NCI-H146 treated with DMSO at 0.1 percent for 48 hours (cell line): Measurements from ENCODE around the gene SIPA1L2.
A peak's percentile ranks its signal among the peaks of the same experiment; 100 is the strongest.
"Not testable (repeated sequence)": the region's sequence is repeated elsewhere in the genome, so short reads cannot be mapped to it uniquely, and the experiment has no call there.

ENCODE experiments used
- DNase-seq: peaks from one replicate; lab custom pipeline; 2025; ENCODE audit not compliant: unreplicated experiment; lab: John Stamatoyannopoulos, UW

Gene SIPA1L2

DNA sequence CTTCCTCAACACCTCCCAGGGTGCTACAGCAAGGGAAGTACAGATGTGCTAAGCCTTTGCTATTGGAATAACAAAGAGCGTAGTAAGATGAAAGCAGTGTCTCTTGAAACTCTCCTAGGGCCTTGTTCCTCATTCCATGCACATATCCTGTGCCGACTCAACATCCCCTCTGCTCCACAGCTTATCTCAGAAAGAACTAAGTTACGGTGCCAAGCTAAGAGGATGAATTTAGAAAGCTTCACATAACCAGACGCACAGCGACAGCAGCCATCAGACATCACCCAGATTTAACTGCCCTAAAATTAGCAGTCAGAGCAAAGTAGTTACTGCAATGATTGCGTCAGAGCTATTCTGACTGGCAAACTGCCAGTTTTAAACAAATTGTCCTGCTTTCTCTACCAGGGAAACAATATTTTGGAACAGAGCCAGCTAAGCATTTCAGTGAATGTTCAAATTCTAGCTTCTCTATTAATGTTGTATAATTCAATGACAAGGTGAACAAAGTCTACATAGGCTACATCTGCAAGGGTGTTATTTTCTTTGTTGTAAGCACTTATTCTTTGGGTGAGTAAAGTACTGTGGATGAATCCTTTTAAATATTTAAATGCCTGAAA is 9.5 kb downstream of the SIPA1L2 start:
- peak; percentile 81 for DNase-seq

DNA sequence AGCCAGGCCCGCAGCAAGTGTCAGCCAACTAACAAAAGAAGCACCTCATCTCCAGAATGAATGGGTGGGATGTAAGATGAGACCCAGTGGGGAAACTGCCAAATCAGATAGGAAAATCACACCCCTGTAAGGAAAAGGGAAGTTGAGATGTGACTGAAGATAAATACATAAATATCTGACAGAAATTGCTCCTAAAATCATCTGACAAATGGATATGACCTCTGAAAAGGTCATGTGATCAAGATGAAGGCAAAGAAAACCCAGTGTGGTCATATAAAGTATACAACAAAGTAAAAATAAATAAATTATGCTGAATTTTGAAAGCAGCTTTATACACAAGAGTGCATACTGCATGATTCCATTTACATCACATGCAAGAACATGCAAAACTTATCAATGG is 12.7 kb downstream of the SIPA1L2 start:
- DNase-seq, result no peak

DNA sequence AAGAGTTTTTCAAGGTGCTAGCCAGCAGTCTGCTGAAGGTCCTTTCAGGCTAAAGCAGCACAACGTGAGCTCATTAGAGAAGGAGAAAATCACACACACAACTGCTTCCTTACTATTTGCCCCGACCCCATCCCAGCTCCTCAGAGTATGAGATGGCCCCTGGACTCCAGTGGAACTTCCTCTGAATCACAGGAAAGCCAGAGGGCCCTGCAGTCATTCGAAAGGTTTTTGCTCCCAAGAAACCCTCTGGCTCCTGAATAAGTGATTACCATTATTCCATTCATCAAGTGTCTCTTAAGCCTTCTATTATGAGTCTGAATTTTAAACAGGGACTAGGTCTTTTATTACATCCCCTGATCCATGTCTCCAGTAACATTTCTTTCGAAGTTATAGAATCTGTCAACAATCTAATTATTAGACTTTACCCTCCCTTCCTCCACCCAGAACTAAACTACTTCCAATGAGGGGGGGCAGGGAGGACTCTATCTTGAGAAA is 14.6 kb downstream of the SIPA1L2 start:
- DNase-seq, result no peak

DNA sequence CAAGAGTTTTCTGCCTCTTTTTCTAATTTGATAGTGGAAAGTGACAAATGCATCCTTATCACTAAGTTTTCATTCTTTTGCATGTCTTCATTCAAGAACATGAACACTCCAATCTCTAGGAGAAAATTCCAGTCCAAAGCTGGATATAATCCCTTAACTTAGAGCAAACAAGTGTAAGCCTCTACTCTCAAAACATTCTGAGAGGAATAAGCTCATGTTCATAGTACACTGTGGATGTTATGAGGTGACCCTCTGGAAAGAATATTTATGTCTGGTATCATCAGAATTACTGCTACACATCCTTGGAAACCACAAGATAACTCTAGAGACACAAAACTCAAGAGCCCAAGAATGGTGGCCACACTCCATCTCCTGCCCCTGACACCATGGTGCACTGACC is 15.1 kb downstream of the SIPA1L2 start:
- DNase-seq, result no peak

DNA sequence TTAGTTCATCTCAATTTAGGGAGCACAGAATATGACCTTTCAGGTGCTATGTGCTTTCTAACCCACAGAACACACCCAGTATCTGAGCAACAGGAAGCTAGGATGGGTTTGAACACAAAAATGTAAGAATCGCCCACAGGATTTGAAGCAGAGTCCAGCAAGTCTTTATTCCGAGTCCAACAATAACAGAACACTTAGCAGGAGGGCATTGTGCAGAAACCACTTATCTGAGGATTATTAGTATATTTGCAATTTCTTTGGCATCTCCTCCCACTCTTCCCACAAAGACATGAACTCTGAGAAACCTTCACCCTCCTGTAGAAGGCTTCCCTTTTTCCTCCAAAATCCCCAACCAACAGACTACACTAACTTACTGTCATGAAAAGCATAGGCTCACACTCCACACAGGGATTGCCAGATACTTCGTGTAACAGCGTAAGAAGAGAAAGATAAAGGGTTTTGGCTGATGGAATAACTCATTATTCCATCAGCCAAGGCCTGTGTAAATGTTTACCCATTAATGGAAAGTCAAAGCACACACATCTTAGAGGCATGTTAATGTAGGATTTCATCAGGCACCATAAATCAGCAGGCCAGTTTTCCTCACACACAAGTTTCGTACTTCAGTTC is 16.1 kb downstream of the SIPA1L2 start:
- peak; percentile 48 for DNase-seq

DNA sequence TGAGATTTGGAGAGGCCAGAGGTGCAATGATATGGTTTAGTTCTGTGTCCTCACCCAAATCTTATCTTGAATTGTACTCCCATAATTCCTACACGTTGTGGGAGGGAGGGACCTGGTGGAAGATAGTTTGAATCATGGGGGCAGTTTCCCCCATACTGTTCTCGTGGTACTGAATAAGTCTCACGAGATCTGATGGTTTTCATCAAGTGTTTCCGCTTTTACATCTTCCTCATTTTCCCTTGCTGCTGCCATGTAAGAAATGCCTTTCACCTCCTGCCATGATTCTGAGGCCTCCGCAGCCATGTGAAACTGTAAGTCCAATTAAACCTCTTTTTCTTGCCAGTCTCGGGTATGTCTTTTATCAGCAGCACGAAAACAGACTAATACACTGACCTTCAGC is 17.1 kb downstream of the SIPA1L2 start:
- DNase-seq, result not testable (repeated sequence)

DNA sequence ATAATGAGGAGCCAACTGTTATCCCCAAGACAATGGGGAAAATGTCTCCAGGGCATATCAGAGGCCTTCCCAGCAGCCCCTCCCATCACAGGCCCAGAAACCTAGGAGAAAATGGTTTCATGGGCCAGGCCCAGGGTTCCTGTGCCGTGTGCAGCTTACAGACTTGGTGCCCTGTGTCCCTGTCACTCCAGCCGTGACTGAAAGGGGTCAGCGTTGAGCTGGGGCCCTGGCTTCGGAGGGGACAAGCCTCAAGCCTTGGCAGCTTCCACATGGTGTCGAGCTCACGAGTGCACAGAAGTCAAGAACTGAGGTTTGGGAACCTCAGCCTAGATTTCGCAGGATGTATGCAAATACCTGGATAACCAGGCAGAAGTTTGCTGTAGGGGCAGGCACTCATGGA is 18.1 kb downstream of the SIPA1L2 start:
- no peak for DNase-seq

DNA sequence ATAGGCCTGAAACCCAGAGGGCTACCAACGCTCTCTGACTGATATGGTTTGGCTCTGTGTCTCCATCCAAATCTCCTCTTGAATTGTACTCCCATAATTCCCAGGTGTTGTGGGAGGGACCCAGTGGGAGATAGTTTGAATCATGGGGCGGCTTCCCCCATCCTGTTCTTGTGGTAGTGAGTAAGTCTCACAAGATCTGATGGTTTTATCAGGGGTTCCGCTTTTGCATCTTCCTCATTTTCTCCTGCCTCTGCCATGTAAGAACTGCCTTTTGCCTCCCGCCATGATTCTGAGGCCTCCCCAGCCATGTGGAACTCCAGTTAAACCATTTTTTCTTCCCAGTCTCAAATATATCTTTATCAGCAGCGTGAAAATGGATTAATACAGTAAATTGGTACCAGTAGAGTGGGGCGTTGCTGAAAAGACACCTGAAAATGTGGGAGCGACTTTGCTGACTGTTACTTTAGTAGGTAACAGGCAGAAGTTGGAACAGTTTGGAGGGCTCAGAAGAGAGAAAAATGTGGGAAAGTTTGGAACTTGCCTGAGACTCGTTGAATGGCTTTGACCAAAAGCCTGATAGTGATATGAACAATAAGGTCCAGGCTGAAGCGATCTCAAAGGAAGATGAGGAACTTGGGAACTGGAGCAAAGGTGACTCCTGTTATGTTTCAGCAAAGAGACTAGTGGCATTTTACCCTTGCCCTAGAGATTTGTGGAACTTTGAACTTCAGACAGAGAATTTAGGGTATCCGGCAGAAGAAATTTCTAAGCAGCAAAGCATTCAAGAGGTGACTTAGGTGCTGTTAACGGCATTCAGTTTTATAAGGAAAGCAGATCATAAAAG is 18.8 kb downstream of the SIPA1L2 start:
- not testable (repeated sequence) for DNase-seq

DNA sequence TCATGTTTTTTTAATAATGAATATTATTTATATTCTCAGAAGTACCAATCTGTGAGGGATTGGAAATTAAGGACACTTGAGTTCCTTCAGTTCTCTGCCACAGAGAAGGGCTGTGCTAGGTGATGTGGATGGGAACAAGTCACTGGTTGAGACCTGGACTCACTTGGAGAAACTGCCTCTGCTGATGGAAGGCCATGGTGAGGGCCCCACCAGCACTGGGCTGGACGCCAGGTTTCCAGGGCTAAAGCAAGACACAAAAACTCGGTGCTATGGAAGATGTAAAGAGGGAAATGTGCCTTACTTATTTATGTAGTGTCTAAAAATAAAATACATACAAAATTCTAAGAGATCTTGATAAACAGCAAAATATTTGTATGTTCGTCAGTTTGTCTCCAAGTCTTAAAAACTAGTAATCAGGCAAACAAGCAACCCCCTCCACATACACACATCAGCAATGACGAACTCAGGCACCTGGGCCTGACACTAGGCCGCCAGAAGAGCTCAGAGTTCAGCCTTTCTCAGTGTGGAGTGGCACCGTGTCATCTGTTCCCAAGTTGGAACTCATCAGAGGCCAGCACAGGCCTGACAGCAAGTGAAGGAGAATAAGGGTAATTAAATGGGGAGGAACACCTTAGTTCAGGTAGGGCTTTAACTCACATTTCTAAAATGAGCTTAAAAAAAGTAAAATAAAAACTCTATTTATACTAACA is 19.6 kb downstream of the SIPA1L2 start:
- no peak for DNase-seq

DNA sequence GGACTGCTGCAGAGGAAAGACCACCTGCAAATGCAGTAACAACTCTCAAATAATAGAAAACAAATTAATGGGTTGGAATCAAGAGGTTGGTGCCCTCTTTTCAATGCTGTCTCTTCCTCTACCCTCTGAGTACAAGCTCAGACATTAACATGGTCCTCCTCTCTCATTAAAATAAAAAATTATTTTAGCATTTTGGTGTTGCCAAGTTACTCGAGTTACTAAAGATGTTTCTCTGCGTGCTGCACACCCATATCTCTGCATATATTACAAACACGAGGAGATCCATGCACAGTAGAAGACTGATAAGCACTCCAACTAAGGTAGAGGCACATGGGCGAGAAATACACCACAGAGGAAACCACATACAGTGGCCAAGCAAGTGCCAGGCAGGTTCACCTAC is 21.5 kb downstream of the SIPA1L2 start:
- no peak for DNase-seq

DNA sequence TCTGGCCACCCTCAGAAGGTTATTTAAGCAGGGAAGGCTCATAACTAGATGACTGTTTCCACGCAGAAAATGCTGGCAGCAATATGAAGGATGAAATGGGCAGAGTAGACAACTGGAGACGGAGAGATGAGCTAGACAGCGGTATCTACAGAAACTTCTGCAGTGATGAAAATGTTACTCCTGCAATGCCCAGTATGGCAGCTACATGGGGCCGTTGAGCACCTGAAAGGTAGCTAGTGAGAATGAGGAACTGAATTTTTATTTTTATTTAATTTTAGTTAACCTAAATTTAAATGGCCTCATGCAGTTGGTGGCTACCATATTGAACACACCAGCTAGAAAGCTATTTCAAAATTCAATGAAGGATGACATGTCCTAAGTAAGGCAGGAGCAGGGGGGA is 27.3 kb downstream of the SIPA1L2 start:
- DNase-seq, result no peak

DNA sequence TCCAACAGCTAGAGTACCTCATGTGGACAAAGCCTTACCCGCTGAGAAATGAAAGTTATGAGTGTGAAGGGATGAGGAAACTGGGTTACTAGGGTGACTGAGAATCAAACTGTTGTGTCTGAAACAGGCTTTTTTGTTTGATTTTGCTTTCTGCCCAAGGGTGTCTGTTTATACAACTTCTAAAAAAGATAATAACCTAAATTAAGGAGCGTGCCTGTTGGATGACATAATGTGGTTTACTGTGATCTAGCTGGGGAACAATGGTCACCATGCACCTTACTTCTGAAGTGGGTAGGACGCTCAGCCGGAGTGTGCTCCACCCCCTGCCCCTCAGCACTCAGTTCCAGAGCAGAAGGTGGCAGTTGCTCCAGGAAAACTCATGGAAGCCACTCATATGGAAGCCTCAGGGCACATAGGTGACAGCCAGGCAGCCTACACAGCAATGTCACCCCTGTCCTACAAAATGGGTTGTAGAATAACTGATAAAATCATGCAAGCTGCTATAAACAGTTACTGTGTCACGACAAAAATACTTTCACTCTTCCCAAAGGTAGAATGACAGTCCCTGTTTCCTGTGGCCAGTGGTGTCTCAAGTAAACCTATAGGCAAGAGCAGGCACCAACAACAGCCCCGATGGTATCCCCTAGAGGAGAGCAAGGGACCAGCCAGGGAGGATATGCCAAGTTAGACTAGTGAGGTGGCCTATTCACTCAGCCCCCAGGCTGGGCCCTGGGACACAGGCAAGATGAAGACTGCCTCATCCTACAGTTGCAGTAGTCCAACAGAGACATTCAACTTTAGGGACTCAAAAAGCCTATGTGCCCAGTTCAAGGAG is 29.3 kb downstream of the SIPA1L2 start:
- DNase-seq, result peak; percentile 63

DNA sequence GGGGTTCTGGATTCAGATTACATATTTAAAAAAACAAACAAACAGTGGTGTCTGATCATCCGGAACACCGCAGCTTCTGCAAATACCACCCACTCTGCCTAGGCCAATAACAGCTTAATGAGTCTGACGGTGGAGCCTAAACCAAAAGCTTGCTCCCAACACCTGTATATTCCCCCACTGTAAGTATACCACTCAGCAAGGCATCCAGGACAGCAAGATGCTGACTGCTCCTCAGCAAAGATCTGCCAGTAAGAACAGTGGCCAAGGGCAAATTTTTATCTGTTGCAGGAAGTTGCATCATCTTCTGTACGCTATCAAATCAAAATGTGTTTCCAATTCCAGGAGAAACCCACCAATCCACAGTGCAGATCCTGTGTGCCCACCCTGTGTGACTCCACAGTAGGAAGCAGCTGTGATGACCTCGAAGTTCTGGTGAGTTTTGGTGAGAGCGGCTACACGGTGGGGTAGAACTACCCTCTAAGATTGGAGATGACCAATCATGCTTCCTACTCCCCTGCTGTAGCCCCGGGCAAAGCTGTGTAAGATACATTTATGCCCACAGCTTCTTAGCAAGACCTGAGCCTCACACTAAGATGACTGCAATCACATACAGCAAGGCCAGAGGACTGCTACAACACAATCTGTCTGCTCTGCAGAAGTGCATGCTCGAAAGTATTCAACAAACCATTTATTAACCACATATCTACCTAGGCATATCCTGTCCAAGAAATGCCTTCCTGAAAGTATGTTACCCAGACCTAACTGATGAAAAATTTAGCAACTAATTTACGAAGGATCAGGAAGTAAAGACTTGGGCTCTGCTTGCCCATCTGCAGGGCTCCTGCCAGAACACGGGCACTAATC is 30.5 kb downstream of the SIPA1L2 start:
- peak; percentile 70 for DNase-seq

DNA sequence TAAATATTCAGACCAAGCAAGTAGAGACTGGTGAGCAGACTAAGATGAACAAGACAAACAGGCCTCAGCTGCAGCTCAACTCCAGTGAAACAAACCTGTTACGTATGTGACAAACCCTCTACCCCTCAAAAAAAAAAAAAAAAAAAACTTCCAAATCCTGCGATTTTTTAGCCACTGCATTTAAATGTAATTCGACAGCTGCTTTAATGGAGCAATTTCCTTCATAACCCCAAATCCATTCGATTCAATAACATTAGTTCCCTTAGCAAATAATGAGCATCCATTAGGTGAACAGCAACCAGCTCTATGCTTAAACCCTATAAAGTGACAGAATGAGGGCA is 31.1 kb downstream of the SIPA1L2 start:
- DNase-seq, result no peak

DNA sequence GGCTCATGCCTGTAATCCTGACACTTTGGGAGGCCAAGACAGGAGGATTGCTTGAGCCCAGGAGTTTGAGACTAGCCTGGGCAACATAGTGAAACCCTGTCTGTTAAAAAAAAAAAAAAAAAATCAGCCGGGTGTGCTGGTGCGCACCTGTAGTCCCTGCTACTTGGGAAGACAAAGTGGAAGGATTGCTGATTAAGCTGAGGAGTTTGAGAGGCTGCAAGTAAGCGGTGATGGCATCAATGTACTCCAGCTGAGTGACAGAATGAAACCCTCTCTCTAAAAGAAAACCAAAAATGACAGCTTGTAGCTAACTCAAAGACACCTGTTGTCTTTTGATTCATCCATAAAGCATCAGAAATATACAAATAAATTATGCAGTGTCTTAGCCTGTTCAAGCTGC is 31.8 kb downstream of the SIPA1L2 start:
- no peak for DNase-seq

DNA sequence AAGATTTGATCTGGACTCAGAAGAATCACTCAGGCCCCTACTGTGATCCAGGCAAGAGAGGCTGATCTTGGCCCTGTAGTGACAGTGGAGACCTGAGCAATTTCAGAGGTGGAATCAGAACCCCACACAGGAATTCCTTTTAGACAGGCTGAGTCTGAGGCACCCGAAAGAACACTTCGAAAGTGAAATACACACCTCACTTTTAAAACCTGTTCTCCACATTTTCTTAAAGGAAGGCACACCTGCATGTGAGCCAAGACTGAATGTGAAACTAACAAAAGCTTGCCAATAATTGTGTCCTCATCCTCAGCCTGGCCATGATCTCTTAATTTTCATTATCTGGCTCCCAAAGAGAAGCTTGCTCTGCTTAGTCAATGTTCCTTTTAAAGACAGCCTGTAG is 32.2 kb downstream of the SIPA1L2 start:
- DNase-seq, result no peak

DNA sequence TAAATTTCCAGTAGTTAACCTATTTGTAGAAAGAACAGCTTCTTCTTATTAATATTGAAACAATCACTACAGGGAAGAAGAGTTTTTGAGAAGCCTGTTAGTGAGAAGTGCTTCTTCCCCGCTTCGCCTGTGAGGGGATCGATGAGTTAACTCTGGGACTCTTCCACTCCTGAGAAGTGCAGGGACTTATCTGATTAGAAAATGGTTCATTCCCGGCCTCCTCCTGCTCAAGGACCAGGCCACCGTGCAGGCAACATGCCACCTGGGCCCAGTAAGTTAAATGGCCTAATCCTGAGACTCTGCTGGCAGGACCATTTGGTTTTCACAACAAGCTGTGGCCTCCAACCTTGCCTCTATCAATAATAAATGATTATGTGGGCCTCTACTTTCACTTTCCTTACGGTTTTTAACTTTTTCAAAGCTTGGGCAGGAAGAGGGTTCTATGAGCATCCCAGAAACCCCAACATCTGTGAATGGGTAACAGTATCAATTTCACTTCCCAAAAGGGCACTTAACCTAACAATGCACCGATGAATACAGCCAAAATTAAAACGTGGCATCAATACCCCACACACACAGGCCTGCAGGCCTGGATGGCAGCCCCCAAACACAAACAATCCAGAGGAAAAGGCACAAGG is 33.1 kb downstream of the SIPA1L2 start:
- DNase-seq, result no peak

DNA sequence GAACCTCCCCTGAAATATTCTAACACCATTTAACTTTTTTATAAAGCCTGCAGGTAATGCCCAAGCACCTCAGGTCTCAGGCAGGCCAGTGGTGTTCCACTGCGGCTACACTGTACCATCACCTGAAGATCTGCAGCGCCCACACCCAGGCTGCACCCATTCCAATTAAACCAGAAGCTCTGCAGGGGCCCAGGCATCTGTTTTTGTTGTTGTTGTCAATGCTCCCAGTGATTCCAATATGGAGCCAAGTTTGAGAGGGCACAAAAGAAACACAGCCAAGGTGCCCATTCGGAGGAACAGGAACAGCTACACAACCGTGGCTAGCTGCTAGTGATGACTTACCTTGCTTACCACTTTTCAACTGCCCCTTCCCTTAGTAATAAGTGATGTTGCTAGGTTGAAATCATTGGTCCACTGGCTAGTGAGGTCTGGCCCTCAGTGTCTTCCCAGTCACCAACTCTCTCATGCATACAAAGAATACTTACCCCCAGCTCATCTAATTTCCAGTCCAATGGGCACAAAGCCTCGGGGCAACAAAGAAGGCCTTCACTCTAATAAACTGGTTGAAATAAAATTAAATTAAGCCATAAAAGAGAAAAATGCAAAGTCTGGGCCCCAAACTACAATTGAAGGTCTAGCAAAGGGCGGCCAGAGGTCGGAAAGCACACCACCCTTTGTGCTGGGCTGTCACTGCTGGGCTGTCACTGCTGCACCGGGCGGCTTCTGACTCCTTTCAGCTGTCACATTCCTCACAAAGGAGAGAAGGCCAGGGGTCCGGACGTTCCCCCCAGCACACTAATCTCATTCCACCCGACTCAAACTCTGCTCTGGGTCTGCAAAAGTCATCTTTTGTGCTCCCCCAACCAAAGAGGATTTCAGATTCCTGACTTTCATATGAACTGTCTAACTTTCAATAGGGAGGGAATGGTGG is 34.9 kb downstream of the SIPA1L2 start:
- DNase-seq, result no peak
